ENCODE results near the gene RBM26.

DNA sequence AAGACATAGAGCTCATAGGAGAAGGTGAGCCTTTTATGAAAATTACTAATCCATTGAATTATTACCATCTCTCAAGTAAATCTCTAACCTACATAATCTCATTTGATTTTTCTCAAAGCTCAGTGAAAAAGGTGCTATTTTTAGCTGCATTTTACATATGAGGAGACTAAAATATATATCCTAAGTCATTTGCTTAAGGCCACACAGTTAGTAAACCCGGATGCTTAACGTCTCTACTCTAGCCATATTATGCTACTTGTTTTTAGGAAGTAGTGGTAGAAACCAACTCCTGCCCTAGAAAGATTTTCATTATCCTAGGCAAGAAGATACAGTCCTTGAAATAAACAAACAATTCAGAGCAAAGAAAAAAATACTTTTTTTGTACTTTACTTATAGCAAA lies 108.9 kb downstream of the RBM26 start:
- TF ChIP-seq, protein P1, sequence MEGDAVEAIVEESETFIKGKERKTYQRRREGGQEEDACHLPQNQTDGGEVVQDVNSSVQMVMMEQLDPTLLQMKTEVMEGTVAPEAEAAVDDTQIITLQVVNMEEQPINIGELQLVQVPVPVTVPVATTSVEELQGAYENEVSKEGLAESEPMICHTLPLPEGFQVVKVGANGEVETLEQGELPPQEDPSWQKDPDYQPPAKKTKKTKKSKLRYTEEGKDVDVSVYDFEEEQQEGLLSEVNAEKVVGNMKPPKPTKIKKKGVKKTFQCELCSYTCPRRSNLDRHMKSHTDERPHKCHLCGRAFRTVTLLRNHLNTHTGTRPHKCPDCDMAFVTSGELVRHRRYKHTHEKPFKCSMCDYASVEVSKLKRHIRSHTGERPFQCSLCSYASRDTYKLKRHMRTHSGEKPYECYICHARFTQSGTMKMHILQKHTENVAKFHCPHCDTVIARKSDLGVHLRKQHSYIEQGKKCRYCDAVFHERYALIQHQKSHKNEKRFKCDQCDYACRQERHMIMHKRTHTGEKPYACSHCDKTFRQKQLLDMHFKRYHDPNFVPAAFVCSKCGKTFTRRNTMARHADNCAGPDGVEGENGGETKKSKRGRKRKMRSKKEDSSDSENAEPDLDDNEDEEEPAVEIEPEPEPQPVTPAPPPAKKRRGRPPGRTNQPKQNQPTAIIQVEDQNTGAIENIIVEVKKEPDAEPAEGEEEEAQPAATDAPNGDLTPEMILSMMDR (IDR thresholded peaks at IDR 0.05): no peak
- TF ChIP-seq POLR2A (IDR thresholded peaks at IDR 0.05): no peak

Data from testis (tissue), 2 donors.